Dermis microvascular lymphatic vessel endothelial cell (primary cell): Measurements from ENCODE around the gene DEGS1. TPM values are rescaled to one million over a fixed set of nuclear protein-coding genes. Genes with fewer than 3 reads are reported as not detected.
A peak's percentile ranks its signal among the peaks of the same experiment; 100 is the strongest.

Experiments used
- DNase-seq, 2 donors: peaks; one replicate each; pipeline versions ENCODE4 v3.0.0 to v3.0.0-alpha.2; 2010; ENCODE audit warnings: low read depth in 2 of 2
- total RNA-seq: library from RNA; depleted of rRNA; stranded (reverse); fragments of >200 nt; gene quantifications from 2 replicates; pipeline ENCODE4 v1.2.1, GENCODE V29; 2014

The DEGS1 gene
- total RNA-seq: 86.3 and 137 TPM in 2 replicates

DNA sequence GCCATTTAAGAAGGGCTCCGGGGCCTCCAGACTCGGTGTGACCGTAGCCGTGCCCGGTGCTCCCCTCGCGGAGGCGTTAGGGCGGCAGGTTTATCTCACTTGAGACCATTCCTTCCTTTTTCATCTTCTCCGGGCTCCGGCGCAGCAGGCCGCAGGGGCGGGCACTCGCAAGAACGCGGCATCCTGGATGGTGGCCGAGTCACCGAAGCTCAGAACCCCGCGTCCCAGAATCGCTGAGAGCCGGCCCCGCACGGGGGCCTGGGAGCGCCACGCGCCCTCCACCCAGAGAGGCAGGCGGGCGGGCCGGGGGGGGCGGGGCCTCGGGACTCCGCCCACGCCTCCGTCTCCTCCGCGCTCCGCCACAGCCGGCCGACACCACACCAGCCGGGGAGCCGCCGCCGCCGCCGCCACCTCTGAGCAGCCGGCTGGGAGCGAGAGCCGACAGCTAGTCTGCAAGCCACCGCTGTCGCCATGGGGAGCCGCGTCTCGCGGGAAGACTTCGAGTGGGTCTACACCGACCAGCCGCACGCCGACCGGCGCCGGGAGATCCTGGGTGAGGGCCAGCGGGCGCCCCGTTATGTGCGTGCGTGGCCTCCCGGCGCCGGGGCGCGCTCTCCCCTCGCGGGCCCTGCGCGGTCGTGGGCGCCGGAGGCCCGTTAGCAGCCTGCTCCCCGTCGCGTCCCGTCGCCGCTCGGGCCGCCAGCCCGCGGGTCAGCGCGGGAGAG lies at the start of gene DEGS1:
Gene DEGS1 (plus strand): TSS at position 375 of the 725 bp plus-strand sequence. CDS start 97 bp downstream, at position 472.
- DNase-seq: peak in 1 of 2 donors; percentile 89

DNA sequence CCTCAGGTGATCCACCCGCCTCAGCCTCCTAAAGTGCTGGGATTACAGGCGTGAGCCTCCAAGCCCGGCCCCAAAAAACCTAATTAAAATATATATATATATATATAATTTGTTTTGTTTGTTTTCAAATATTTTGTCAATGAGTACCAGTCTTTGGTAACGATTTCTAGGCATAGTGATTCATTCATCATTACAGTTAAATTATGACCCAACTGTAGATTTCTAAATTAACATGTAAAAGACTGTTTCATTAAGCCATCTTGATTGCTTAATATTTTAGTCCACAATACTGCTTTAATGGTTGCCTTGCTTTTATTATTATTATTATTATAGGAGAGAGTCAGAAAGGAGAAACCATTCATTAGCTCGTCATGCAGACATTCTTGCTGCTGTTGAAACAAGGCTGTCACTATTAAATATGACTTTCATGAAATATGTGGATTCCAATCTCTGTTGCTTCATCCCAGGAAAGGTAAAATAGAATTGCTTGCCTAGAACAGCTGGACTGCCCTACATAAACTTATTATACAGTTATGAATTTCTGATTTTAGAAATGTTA lies 49.2 kb upstream of the DEGS1 start:
- no peak for DNase-seq

DNA sequence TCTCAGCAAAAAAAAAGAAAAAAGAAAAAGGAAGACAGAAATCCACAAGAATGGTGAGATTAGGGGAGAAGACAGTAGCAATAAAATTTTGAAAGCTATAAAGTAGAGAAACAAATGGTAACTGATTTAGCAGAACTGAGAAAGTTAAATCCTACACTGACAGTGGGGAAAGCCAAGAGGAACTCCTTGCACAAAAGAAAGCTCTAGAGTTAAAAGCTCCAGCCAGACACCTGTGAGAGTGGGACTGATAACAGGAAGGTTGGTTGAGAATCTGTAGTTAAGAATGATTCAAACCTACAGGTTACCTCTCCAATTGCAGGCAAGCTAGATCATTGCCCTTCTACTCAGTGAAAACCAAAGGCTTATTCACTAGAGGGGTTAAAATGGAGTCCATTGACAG lies 45.5 kb upstream of the DEGS1 start:
- DNase-seq: no peak

DNA sequence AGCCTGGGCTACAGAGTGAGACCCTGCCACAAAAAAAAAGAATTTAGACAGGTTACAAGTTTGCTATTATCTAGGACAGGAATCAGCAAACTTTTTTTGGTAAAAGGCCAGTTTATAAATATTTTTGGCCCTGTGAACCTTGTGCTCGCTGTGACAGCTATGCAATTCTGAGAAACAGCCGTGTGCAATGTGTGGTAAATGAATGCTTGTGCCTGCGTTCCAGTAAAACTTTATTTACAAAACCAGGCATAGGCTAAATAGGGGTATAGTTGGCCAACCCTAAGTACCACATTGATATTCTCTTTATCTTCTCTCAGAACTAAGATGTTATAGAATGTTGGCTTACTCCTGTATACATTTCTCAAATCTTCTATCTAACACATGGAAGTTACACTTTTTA lies 44.8 kb upstream of the DEGS1 start:
- DNase-seq: no peak

DNA sequence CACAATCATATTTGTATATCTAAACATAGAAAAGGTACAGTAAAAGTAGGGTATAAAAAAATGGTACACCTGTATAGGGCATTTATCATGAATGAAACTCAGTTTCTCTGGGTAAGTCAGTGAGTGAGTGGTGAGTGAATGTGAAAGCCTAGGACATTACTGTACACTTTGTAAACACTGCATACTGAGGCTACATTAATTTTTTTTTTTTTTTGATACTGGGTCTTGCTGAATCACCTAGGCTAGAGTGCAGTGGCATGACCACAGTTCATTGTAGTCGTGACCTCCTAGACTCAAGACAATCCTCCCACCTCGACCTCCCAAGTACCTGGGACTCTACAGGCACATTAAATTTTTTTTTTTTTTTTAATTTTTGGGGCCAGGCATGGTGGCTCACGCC lies 41.3 kb upstream of the DEGS1 start:
- DNase-seq: no peak

DNA sequence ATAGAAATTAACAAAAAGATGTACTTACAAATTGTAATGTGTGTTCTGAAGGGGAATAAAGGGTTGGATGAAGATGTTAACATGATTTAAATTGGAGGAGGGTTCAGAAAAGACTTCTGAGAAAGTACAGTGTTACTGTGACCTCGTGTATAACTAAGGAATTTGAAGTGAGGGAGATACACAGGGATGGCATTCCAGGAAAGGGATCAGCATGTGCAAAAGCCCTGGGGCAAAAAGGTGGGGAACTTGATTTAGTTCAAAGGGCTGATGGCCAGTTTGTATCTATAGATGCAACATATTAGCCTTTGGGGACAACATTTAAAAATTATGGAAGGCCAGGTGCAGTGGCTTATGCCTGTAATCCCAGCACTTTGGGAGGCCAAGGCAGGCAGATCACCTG lies 33.3 kb upstream of the DEGS1 start:
- DNase-seq: no peak

DNA sequence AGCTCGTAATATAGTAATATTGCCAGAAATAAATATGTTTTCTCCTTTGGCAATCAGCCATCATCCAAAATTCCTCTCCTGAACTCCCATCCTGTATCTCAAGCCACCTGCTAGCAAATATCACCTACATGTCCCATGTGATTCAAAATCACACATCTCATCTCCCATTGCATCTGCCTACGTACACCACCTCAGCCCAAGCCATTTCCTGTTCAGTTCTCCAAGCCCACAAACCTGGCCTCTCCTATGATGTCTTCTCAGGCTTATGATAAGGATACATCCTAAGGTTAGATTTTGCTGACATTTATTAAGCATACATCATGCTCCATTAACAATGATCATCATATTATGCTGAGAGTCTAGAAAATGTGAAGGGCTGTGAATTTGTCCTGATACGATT lies 31.9 kb upstream of the DEGS1 start:
- DNase-seq: no peak

DNA sequence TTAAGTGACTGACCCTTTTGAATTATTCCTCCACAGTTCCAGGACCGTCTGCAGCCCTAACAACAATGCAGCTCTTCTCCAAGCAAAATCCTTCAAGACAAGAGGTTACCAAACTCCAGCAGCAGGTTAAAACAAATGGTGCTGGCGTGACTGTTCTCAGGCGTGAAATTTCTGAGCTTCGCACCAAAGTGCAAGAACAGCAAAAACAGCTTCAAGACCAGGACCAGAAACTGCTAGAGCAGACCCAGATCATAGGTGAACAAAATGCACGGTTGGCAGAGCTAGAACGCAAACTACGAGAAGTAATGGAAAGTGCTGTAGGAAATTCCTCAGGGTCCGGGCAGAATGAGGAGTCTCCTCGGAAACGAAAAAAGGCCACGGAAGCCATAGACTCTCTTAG lies 25.7 kb upstream of the DEGS1 start:
- DNase-seq: no peak

DNA sequence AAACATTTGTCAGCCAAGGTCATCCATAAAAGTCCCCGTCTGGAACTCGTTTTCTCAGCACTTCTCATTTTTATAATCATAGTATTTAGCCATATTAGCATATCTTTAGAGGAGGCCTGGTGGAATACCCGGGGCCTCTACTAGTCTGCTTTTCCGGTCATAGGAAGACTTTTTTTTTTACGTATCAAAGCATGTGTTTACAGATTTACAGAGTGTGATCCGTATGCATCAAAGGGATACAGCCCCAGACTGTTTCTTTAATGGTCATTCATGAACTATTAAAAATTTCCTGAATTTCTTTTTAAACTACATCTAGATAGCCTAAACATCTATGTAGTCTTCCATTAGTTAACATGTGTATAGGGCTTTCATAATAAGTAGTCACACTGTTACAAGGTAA lies 23.5 kb upstream of the DEGS1 start:
- DNase-seq: no peak

DNA sequence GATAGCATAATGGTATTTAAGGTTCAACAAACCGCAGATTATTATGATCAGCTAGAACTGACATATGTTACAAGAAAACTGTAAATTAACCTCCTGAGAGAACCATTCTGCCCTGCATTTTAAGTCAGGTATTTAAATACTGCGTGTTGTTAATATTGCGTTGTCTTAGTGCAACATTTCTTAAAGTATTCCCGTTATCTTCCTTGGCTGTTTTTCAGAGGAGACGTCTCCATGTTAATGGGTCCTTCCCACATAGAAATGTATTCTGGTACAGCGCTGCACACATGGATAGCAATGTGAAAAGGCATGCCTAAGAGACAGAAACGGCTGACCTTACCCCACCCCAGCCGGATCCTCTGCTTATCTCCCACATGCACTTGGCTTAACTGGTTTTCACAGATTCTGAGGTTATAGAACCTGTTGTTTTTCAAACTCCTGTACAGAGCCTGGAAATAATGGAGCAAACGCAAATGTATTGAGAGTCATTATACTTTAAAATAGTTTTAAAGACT lies 22.8 kb upstream of the DEGS1 start:
- no peak for DNase-seq

DNA sequence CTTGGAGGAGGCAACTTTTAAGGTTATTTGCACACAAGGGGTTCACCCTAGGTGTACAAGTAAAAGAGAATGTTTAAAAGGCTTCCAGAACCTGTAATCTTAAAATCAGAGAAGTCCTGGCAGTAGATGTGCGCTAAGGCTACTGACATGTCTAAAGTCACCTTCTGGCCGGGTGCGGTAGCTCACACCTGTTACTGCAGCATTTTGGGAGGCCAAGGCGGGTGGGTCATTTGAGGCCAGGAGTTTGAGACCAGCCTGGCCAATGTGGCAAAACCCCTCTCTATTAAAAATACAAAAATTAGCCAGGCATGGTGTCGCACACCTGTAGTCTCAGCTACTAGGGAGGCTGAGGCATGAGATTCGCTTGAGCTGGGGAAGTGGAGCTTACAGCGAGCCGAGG lies 20.3 kb upstream of the DEGS1 start:
- no peak for DNase-seq

DNA sequence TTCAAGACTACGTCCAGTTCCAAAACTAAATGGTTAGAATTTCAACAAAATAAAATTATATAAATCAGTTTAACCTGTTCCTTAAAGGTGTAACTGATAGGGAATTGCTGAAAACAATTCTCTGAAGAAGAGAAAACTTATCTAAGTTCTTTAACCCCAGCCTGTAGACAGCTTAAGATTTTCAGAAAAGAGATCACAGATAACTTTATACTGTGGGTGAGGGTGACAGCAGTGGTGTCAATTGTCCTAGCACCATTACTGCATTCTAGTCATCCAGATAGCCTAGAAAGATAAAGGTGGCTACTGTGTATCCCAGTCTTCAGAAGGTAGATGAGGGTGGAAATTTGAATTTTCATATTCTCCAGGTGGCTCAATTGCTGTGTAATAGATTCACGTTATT lies 19.7 kb upstream of the DEGS1 start:
- DNase-seq: no peak

DNA sequence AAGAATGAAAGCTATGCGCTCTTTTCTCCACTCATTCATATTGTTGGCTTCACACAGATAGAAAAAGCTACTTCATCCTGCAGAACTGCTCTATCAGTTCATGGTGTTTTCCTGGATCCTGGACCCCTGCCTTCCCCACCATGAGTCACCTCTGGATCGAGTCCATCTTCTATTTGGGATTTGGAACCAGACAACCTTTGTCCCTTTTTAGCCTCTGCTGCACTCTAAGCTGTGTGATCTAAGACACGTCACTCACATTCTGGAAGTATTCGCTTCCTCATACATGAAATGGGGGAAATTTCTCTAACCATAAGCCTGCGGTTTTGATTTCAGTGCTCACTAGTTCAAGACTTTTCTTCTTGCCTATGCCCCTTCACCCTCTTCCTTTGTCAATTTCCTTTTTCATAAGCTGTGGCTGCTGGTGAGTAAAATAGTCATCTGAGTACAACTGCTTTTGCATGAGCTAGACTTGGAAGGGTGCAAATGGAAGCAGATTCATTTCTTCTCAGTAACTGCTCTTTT lies 14.1 kb upstream of the DEGS1 start:
- DNase-seq: peak; percentile 79 to 92

DNA sequence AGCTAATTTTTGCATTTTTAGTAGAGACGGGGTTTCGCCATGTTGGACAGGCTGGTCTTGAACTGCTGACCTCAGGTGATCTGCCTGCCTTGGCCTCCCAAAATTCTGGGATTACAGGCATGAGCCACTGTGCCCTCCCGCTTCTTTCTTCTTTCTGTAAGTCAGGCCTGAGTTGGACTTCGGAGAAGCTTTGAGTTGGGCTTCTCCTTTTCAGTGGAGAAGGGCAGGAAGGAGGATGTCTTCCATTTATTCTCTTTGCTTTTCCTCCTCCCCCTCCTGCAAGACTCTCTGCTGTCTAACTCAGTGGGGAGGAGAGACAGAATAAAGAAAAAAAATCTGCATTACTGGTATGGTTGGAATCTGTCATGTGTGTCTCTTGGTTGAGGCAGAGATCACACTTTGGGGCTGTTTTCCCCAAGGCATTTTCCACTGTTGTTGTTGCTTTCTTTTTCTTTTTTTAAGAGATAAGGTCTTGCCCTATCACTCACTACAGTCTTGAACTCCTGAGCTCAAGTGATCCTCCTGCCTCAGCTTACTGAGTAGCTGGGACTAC lies 13.2 kb upstream of the DEGS1 start:
- DNase-seq: no peak

DNA sequence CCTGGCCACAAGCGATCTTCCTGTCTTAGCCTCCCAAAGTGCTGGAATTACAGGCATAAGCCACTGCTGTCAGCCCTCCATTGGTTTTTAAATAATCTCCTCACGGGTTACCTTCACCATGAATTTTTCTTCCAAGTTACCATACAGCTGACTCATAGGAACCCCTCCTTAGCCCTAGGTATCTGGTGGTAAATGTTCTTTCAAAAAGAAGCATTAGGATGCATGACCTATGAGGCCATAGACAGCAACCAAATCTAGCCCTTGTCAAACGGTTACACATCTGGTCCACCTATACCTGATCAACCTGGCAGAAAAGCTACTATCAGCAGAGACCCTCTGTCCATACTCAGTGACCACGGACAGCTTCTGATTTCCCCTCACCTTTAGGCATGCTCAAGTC lies 12.7 kb upstream of the DEGS1 start:
- no peak for DNase-seq

DNA sequence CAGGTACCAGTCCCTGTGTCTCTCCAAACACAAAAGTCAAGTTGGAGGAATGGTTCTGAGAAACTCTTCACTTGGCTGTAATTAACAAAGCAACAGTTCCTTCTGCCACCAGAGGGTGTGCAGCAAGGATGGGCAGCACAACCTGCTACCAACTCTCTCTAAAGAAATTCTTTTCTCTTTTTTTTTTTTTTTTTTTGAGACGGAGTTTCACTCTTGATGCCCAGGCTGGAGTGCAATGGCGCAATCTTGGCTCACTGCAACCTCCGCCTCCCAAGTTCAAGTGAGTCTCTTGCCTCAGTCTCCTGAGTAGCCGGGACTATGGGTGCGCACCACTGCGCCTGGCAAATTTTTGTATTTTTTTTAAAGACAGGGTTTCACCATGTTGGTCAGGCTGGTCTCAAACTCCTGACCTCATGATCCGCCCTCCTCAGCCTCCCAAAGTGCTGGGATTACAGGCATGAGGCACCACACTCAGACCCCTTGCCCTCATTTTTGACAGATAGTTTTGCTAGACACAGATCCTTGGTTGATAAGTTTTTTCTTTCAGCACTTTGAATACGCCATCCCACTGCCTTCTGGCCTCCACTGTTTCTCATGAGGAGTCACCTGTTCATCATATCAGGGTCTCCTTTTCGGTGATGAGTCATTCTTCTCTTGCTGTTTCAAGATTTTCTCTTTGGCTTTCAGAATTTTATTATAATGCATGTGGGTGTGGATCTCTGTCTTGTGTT lies 12.1 kb upstream of the DEGS1 start:
- DNase-seq: peak in 1 of 2 donors; percentile 47

DNA sequence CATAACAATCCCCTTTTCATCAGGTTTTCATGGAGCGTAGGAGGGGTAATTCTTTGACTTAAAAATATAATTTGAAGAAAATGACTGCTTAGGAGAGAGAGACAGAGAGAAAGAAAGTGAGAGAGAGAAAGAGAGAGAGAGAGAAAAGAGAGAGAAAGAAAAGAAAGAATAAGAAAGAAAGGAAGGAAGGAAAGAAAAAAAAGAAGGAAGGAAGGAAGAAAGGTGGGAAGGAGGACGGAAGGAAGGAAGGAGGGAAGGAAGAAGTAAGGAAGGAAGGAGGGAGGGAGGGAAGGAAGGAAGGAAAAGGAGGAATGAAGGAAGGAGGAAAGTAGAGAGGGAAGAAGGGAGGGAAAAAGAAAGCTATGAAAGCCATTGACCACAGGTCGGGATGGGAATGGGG lies 10.8 kb upstream of the DEGS1 start:
- no peak for DNase-seq

DNA sequence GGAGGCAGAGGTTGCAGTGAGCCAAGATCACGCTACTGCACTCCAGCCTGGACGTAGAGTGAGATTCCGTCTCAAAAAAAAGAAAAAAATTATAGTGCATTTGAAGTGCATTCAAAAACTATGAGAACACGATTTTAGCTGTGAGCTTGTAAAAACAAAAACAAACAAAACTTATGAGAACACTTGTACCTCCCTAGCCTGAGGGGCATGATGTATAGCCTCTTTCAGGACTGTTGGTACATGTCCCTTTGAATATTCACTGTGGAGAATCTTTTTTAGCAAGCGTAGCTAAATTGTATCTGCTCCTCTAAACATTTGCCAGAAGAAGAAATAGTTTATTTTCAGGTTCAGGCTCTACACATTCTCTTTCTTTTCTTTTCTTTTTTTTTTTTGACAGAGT lies 9.5 kb upstream of the DEGS1 start:
- DNase-seq: no peak

DNA sequence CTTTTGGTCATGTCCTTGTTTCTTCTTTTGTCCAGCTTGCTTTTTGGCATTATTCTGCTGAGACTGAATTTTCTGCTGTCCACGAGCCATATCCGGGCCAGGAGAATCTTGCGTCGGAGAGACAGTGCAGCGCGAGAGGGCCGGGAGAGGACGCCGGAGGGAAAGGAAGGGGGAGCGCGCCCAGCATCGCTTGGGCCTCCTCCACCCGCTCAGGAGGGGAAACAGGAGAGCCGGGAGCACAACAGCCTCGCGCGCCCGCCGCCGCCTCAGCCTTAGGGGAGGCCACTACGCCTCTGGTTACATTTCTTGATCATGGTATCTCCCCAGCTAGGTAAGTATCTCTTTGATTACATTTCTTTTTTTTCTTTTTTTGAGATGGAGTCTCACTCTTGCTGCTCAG lies 7.4 kb upstream of the DEGS1 start:
- DNase-seq: no peak

DNA sequence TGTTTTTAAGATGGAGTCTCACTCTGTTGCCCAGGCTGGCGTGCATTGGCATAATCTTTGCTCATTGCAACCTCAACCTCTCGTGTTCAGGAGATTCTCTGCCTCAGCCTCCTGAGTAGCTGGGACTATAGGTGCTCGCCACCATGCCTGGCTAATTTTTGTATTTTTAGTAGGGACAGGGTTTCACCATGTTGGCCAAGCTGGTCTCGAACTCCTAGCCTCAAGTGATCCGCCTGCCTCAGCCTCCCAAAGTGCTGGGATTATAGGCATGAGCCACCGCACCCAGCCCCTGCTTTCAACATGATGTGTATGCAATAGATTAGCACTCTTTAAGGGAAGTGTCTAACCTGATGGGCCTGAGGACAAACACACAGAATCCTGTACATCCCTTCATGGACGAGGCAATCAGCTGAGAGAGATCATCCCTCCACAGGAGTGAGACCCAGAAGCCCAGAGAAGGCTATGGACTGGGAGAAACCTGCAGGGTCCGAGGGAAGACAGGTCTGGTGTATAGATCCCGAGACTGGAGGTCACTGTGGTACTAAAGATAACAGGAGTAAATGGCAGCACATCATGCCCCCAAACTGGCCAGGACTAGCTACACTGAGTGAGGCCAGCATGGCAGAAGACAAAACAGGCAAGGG lies 5.6 kb upstream of the DEGS1 start:
- no peak for DNase-seq

DNA sequence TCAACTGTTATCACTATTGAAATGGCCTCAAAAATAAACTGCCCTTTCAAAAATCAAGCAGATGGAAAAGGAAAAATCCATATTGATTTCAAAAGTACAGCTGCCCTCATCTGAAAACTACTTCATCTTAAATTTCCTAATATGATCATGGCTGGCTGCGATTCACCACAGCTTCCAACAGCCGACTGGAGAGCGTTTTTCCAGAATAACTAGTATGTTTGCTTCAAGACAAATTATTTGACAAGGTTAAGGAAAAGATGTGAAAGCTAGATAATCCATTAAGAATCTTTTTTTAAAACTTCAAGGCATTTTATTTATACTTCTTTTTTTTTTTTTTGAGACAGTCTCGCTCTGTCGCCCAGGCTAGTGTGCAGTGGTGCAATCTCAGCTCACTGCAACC lies 4.1 kb upstream of the DEGS1 start:
- DNase-seq: no peak
